Measurements from ENCODE around the gene EP400. TPM values are rescaled to one million over a fixed set of nuclear protein-coding genes. Genes with fewer than 3 reads are reported as not detected.

The EP400 gene
- total and polyA plus RNA-seq, 2 of the 4 experiments (the other 2 are of a cell fraction) = 4.3 to 11.4 TPM

- peaks cover 3% of the 10 kb centered on the region; the same call in 1 of the 2 replicates for H3K9me1 ChIP-seq (ENCODE audit: insufficient read depth, low read length)
- H3K4me2 ChIP-seq (ENCODE audit: low read depth, low read length) = no peak overlapping the region
- no peak for TF ChIP-seq BHLHE40 (IDR thresholded peaks at IDR 0.05; ENCODE audit: low read depth, low read length)
- TF ChIP-seq USF2 (IDR thresholded peaks at IDR 0.05; ENCODE audit: low read depth, low read length) = no peak
- no peak for TF ChIP-seq CEBPB (IDR thresholded peaks at IDR 0.05; ENCODE audit: low read depth, low read length)
- TF ChIP-seq CTCF (conservative IDR thresholded peaks at IDR 0.05; ENCODE audit: low read depth, low read length) = no peak
- no peak for TF ChIP-seq NFE2L2 (IDR thresholded peaks at IDR 0.05; ENCODE audit: low read depth, low read length)
- no peak for TF ChIP-seq FOS (IDR thresholded peaks at IDR 0.05; ENCODE audit: low read depth, low read length)
- TF ChIP-seq POLR2A (IDR thresholded peaks at IDR 0.05; ENCODE audit: low read depth, low read length) = no peak
- TF ChIP-seq ELK1 (IDR thresholded peaks at IDR 0.05; ENCODE audit: borderline replicate concordance, low read depth, low read length) = no peak
- no peak for TF ChIP-seq RCOR1 (IDR thresholded peaks at IDR 0.05; ENCODE audit: insufficient replicate concordance, low read length)
- no peak for TF ChIP-seq MAZ (IDR thresholded peaks at IDR 0.05; ENCODE audit: borderline replicate concordance, low read depth, low read length)
- no peak for TF ChIP-seq RFX5 (IDR thresholded peaks at IDR 0.05; ENCODE audit: low read depth, low read length)
- H2AK9ac ChIP-seq (replicated peaks; ENCODE audit: low read depth, low read length, poor library complexity) = no peak overlapping the region
- H3K56ac ChIP-seq (ENCODE audit: extremely low read depth, insufficient read depth, low read length) = no peak overlapping the region
- ChIA-PET POLR2A (ENCODE audit: unreplicated experiment) (no interaction called here), CTCF (no interaction called here)
- dilution Hi-C loops (cut with HindIII; ENCODE audit: low sequenced_read_pairs, unreplicated experiment) = no loop called here
- BruUV-seq (replicated peaks) = no TSS peak
- no peak overlapping the region for H2BK15ac ChIP-seq (ENCODE audit: low read depth, low read length)
- H3K4ac ChIP-seq (ENCODE audit: low read depth, low read length) = no peak overlapping the region
- no peak overlapping the region for H4K8ac ChIP-seq (ENCODE audit: low read depth in 2 of 2, low read length in 2 of 2)
- no peak overlapping the region for H3K9ac ChIP-seq (ENCODE audit: low read depth, low read length)
- no peak overlapping the region for H3K14ac ChIP-seq (replicated peaks; ENCODE audit: low read depth, low read length)
- no peak overlapping the region for H2BK5ac ChIP-seq (ENCODE audit: low read depth, low read length, poor library complexity, severe bottlenecking)
- peak overlapping the region; percentile 24 for H2AFZ ChIP-seq (replicated peaks; ENCODE audit: low read length, poor library complexity)
- no peak overlapping the region for H3K23ac ChIP-seq (ENCODE audit: low read depth, low read length)
- H2BK20ac ChIP-seq (ENCODE audit: low read depth, low read length) = no peak overlapping the region
- no peak overlapping the region for H2AK5ac ChIP-seq (ENCODE audit: low read depth, low read length)
- intact Hi-C loops (cut with micrococcal nuclease) = no loop called here
- H3K4me3 ChIP-seq (ENCODE audit: insufficient read depth, low read depth, low read length) = no peak overlapping the region
- no peaks in the 10 kb centered on the region for H3K27me3 ChIP-seq (ENCODE audit: control insufficient read depth, insufficient read depth, low read length)
- H3K4me1 ChIP-seq (ENCODE audit: control insufficient read depth, insufficient read depth, low read length) = peaks cover 2% of the 10 kb centered on the region; the same call in 1 of the 2 replicates
- H4K91ac ChIP-seq (ENCODE audit: insufficient read depth, low read depth, low read length) = no peak overlapping the region
- peaks cover 71% of the 10 kb centered on the region for H3K36me3 ChIP-seq (ENCODE audit: control insufficient read depth, insufficient read depth, low read length)
- no peak overlapping the region for H2BK120ac ChIP-seq (ENCODE audit: low read depth, low read length)
- H3K18ac ChIP-seq (ENCODE audit: low read depth, low read length) = no peak overlapping the region
- in situ Hi-C loops (cut with MboI; ENCODE audit: low sequenced_read_pairs) = no loop called here
- no peaks in the 10 kb centered on the region for H4K20me1 ChIP-seq (ENCODE audit: insufficient read depth, low read length)
- 0 out of 4 replicates have a peak, but pooled peaks cover 0 to 3% of the 10 kb centered on the region in 2 experiments for H3K79me1 ChIP-seq (ENCODE audit: low read depth in 1 of 2, low read length in 2 of 2)
- 98% methylated on average over 9 of the region's 10 CpGs; no CpG with 5 or more reads in 1 of the 2 experiments for WGBS, 2 experiments (ENCODE audit: extremely low coverage in 2 of 2, insufficient read length in 1 of 2)
- no peaks in the 10 kb centered on the region for H3K9me3 ChIP-seq (ENCODE audit: control insufficient read depth, insufficient read depth, low read length)
- no peak overlapping the region for H4K5ac ChIP-seq (ENCODE audit: low read depth, low read length)
- H3K27ac ChIP-seq (ENCODE audit: insufficient read depth, low read length) = no peak overlapping the region
- ATAC-seq (ENCODE audit: low read depth) = no peak
- no peak for DNase-seq
Observed at GRCh38 chr12:132065203-132065602, 115.5 kb downstream of the EP400 start.
